Gastrocnemius medialis (tissue), 4 donors: ENCODE measurements around the gene RELA. TPM values are rescaled to one million over a fixed set of nuclear protein-coding genes. Genes with fewer than 3 reads are reported as not detected.

Source experiments
- ATAC-seq, 2 donors: fragments of 150-250 bp; one replicate each; pipeline ENCODE4 v1.9.1; 2016
- DNase-seq, 2 donors: peaks; one replicate each; pipeline ENCODE4 v3.0.0-alpha.2; 2019
- H3K27ac ChIP-seq, 4 donors: fragments of 200-600 bp; sonication (generic); 1 replicate in 1 of 4; 2 replicates in 3 of 4; pipeline ENCODE4 v1.5.1; 2016 to 2018; ENCODE audit warnings: mild to moderate bottlenecking in 2 of 4, moderate library complexity in 1 of 4
- H3K27me3 ChIP-seq, 3 donors: fragments of 200-600 bp; sonication (generic) in 2 of 3; 1 replicate in 1 of 3; 2 replicates in 2 of 3; pipeline versions ENCODE4 v1.5.1 to v1.6.0; 2016 to 2019; ENCODE audit warnings: mild to moderate bottlenecking in 1 of 3, moderate library complexity in 1 of 3
- H3K36me3 ChIP-seq, 2 donors: fragments of 200-600 bp; sonication (generic) in 1 of 2; one replicate each; pipeline ENCODE4 v1.5.1; 2017 to 2018
- H3K4me1 ChIP-seq, 2 donors: fragments of 200-600 bp; sonication (generic) in 1 of 2; one replicate each; pipeline ENCODE4 v1.5.1; 2016 to 2017; ENCODE audit warnings: mild to moderate bottlenecking in 2 of 2
- H3K4me3 ChIP-seq, 4 donors: fragments of 200-600 bp; sonication (generic) in 3 of 4; 1 replicate in 1 of 4; 2 replicates in 3 of 4; pipeline ENCODE4 v1.5.1; 2016 to 2019; ENCODE audit warnings: mild to moderate bottlenecking in 2 of 4
- H3K9me3 ChIP-seq, 3 donors: fragments of 200-600 bp; sonication (generic) in 2 of 3; 1 replicate in 1 of 3; 2 replicates in 2 of 3; pipeline ENCODE4 v1.5.1; 2016 to 2019
- CTCF ChIP-seq, 5 experiments: fragments of 450-650 bp in 3 of 5; fragments of 200-600 bp in 2 of 5; sonication (generic) in 2 of 5; IDR thresholded peaks in 4 of 5; conservative IDR thresholded peaks in 1 of 5; 1 replicate in 4 of 5; 2 replicates in 1 of 5; pipeline ENCODE4 v1.5.1; 2016 to 2019; ENCODE audit warnings: antibody characterized with exemption in 5 of 5, mild to moderate bottlenecking in 3 of 5, moderate library complexity in 3 of 5
- POLR2A ChIP-seq, 2 donors: fragments of 450-650 bp; IDR thresholded peaks; one replicate each; pipeline ENCODE4 v1.6.1; 2017; ENCODE audit warnings: antibody characterized with exemption in 2 of 2, mild to moderate bottlenecking in 2 of 2, moderate library complexity in 2 of 2
- in situ Hi-C, 4 donors: fragments of 200-750 bp; cut with MboI; loops; one replicate each; pipeline versions ENCODE4 v1.15.0 to v1.8.0; 2017; ENCODE audit warnings: low sequenced_read_pairs in 4 of 4
- intact Hi-C: fragments of 100-400 bp; cut with DNase I; formaldehyde crosslinking; loops from one replicate; pipeline ENCODE4 v1.15.1; 2023; ENCODE audit warnings: low total_unique reads
- total RNA-seq, 4 donors: library from RNA; depleted of rRNA; stranded (reverse); fragments of >200 nt; gene quantifications; one replicate each; pipeline versions ENCODE4 v1.1.0 to v1.2.3, GENCODE V29; 2016

Gene RELA
- total RNA-seq, 4 donors from 2014 or later = 39.7 to 68.3 (median 56.3) TPM

DNA sequence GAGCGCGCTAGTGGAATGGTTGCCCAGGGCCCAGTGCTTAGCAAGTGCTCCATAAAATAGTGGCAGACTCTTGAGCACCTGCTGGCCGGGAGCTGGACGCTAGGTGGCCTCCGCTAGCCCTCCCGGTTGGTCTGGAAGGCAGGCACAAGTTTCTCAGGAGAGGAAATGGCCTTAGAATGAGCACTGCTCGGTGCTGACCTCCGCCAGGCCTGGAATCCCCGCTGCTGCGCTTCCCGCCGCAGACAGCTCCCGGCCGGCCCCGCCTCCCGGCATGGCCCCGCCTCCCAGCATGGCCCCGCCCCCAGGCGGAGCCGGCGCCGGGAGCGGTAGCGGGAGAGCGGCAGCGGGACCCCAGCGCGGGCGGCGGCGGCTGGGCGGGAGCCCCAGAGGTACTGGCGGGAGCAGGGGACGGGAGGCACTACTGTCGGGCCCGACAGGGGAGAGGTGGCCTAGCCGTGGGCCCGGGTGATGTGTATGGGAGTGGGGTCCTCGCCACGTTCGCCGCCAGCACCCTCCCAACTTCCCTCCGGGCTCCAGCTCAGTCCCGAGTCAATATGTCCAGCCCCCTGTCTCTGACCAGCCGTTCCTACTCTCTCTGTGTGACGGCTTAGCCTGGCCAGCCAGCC is 24.8 kb downstream of the RELA start, which contains the start of gene SIPA1:
Gene SIPA1, plus strand, starts transcription at position 308 of the 626 bp plus-strand sequence. CDS start 2,821 bp downstream, outside the sequence.
- Histone ChIP-seq H3K4me3 (peak within 1 kb of the TSS; percentile 64 to 71 (median 68)), H3K27ac (peak within 1 kb of the TSS; percentile 75 to 84 (median 82)), H3K4me1 (peaks cover 17 to 20% of the 10 kb centered on the region in 2 donors), H3K9me3 (no peaks in the 10 kb centered on the region), H3K27me3 (no peaks in the 10 kb centered on the region), H3K36me3 (peaks cover 0 to 42% of the 10 kb centered on the region in 2 donors)
- in situ Hi-C loops = no loop called here
- ATAC-seq (peak; percentile 74 to 83), DNase-seq (peak; percentile 28 to 55)
- intact Hi-C loops = loop anchor here (2.0 kb wide), 1 partner anchor 23 kb away; the partner anchor contains the start of genes MAP3K11 and PCNX3
- TF ChIP-seq POLR2A (IDR thresholded peaks at IDR 0.05) (peak; percentile 63 to 76), CTCF (IDR thresholded peaks at IDR 0.05 in 4 of 5, conservative IDR thresholded peaks at IDR 0.05 in 1 of 5) (peak in 4 of 5 experiments; percentile 31 to 42 (median 38))

GRCh38 chr11:65637032-65637557 is 25.6 kb downstream of the RELA start:
- no peak for DNase-seq
- H3K27me3 ChIP-seq = no peaks in the 10 kb centered on the region
- peaks cover 17 to 20% of the 10 kb centered on the region in 2 donors for H3K4me1 ChIP-seq
- H3K27ac ChIP-seq = peak overlapping the region; percentile 38 to 84 (median 82)
- TF ChIP-seq POLR2A (IDR thresholded peaks at IDR 0.05) = no peak
- no peak for ATAC-seq
- H3K9me3 ChIP-seq = no peaks in the 10 kb centered on the region
- H3K4me3 ChIP-seq = no peak overlapping the region
- H3K36me3 ChIP-seq = peaks cover 0 to 42% of the 10 kb centered on the region in 2 donors
- intact Hi-C loops (no loop called here), in situ Hi-C loops (no loop called here)

GRCh38 chr11:65636108-65637031 is 26.3 kb downstream of the RELA start:
- no peak for DNase-seq

DNA sequence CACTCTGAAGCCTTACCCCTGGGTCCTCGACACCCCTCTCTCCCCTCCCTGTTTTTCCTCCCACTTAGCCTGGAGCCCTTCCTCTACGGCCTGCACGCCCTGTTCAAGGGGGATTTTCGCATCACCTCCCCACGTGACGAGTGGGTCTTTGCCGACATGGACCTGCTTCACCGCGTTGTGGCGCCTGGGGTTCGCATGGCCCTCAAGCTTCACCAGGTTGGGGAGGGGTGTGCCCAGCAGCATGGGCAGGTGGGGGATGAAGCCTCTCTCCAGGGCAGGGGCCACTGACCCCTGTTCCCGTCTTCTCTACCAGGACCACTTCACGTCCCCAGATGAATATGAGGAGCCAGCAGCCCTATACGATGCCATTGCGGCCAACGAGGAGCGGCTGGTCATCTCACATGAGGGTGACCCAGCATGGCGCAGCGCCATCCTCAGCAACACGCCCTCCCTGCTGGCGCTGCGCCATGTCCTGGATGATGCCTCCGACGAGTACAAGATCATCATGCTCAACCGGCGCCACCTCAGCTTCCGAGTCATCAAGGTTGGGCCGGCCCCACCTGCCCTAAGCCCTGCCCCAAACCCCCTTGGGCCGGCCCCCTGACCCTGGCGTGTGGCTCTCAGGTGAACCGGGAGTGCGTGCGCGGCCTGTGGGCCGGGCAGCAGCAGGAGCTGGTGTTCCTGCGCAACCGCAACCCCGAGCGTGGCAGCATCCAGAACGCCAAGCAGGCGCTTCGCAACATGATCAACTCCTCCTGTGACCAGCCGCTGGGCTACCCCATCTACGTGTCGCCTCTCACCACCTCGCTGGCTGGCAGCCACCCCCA is 27.6 kb downstream of the RELA start:
- H3K4me3 ChIP-seq = no peak overlapping the region
- no peaks in the 10 kb centered on the region for H3K9me3 ChIP-seq
- no peaks in the 10 kb centered on the region for H3K27me3 ChIP-seq
- peaks cover 0 to 58% of the 10 kb centered on the region in 2 donors for H3K36me3 ChIP-seq
- ATAC-seq (no peak), DNase-seq (no peak)
- in situ Hi-C loops (no loop called here), intact Hi-C loops (no loop called here)
- peaks cover 13 to 20% of the 10 kb centered on the region in 2 donors for H3K4me1 ChIP-seq
- no peak overlapping the region for H3K27ac ChIP-seq
- TF ChIP-seq POLR2A (IDR thresholded peaks at IDR 0.05) (no peak), CTCF (IDR thresholded peaks at IDR 0.05 in 4 of 5, conservative IDR thresholded peaks at IDR 0.05 in 1 of 5) (no peak)

More at GRCh38 chr11:65636108-65637031, 26.3 kb downstream of the RELA start:
- Histone ChIP-seq H3K36me3 (peaks cover 0 to 45% of the 10 kb centered on the region in 2 donors), H3K9me3 (no peaks in the 10 kb centered on the region), H3K27me3 (no peaks in the 10 kb centered on the region), H3K4me1 (peaks cover 17 to 20% of the 10 kb centered on the region in 2 donors), H3K27ac (peak overlapping the region in 1 of 4 donors; percentile 49), H3K4me3 (no peak overlapping the region)
- no peak for ATAC-seq
- intact Hi-C loops (no loop called here), in situ Hi-C loops (no loop called here)
- TF ChIP-seq CTCF (IDR thresholded peaks at IDR 0.05 in 4 of 5, conservative IDR thresholded peaks at IDR 0.05 in 1 of 5) (no peak), POLR2A (IDR thresholded peaks at IDR 0.05) (no peak)
